HFF-Myc (cell line): ENCODE measurements around the gene FSTL5.

ENCODE experiments used
- DNase-seq: peaks from one replicate; pipeline ENCODE4 v3.0.0-alpha.2; 2011; ENCODE audit warnings: low read depth; ENCODE audit errors: extremely low read depth
- H3K4me3 ChIP-seq: replicated peaks from 2 replicates; pipeline ENCODE4 v1.5.1; 2011; ENCODE audit warnings: low read depth, mild to moderate bottlenecking, control low read depth, low read length
- CTCF ChIP-seq: IDR thresholded peaks from 2 replicates; pipeline ENCODE4 v1.5.1; 2012; ENCODE audit warnings: mild to moderate bottlenecking, low read depth, low read length, control low read depth; ENCODE audit errors: missing control alignments

FSTL5 gene

GRCh38 chr4:161530710-161531109, 633.1 kb downstream of the FSTL5 start:
- TF ChIP-seq CTCF: no peak
- DNase-seq: no peak
- H3K4me3 ChIP-seq: no peak overlapping the region

GRCh38 chr4:161525121-161525520, 638.7 kb downstream of the FSTL5 start:
- TF ChIP-seq CTCF: no peak
- H3K4me3 ChIP-seq: no peak overlapping the region
- DNase-seq: no peak

- no peak for TF ChIP-seq CTCF
- DNase-seq: no peak
Observed at GRCh38 chr4:161522031-161522430, 641.8 kb downstream of the FSTL5 start.

GRCh38 chr4:161519611-161520010, 644.2 kb downstream of the FSTL5 start:
- H3K4me3 ChIP-seq: no peak overlapping the region
- no peak for DNase-seq
- no peak for TF ChIP-seq CTCF

More at GRCh38 chr4:161522031-161522430, 641.8 kb downstream of the FSTL5 start:
- H3K4me3 ChIP-seq: no peak overlapping the region

GRCh38 chr4:161517941-161518340, 645.9 kb downstream of the FSTL5 start:
- no peak for DNase-seq
- no peak overlapping the region for H3K4me3 ChIP-seq
- no peak for TF ChIP-seq CTCF

GRCh38 chr4:161505141-161505540, 658.7 kb downstream of the FSTL5 start:
- TF ChIP-seq CTCF: no peak
- DNase-seq: no peak
- H3K4me3 ChIP-seq: no peak overlapping the region

- no peak overlapping the region for H3K4me3 ChIP-seq
- TF ChIP-seq CTCF: no peak
- DNase-seq: no peak
Observed at GRCh38 chr4:161498155-161498554, 665.6 kb downstream of the FSTL5 start.
